ENCODE measurements around the gene GPATCH2L. TPM values are rescaled to one million over a fixed set of nuclear protein-coding genes. Genes with fewer than 3 reads are reported as not detected.

Gene GPATCH2L
- total and polyA plus RNA-seq, 2 of the 13 experiments (the other 11 are each of a cell fraction or from before 2014, with no cell fraction given), result 14.4 to 29.0 TPM

- no peak for TF ChIP-seq ETV5 (CRISPR knock-in tag; IDR thresholded peaks at IDR 0.05; ENCODE audit: borderline replicate concordance)
- TF ChIP-seq ZNF75D (CRISPR knock-in tag; IDR thresholded peaks at IDR 0.05; ENCODE audit: borderline replicate concordance), result no peak
These were observed 109.0 kb downstream of the GPATCH2L start (continued) for GRCh38 chr14:76260749-76261148.

- ATAC-seq, result no peak
- POLR2A ChIA-PET, result no interaction called here
- Histone ChIP-seq H3K4me3 (replicated peaks in 1 of 3; ENCODE audit: insufficient read depth in 1 of 3, low read depth in 2 of 3, low read length in 3 of 3) (no peak overlapping the region), H4K20me1 (ENCODE audit: insufficient read depth, low read length) (no peaks in the 10 kb centered on the region), H3K36me3 (replicated peaks in 1 of 2; ENCODE audit: control insufficient read depth in 1 of 2, insufficient read depth in 2 of 2, low read length in 2 of 2) (no peaks in the 10 kb centered on the region), H3K4me1 (ENCODE audit: insufficient read depth, low read length) (no peaks in the 10 kb centered on the region), H2AFZ (ENCODE audit: low read length) (no peak overlapping the region), H3K79me2 (ENCODE audit: insufficient read depth, low read length) (no peaks in the 10 kb centered on the region), H3K9ac (ENCODE audit: insufficient read depth, low read depth, low read length) (no peak overlapping the region), H3K27ac (ENCODE audit: extremely low read length, insufficient read depth, low read length) (no peak overlapping the region), H3K9me3 (ENCODE audit: low read length) (no peaks in the 10 kb centered on the region), H3K4me2 (ENCODE audit: low read depth, low read length) (no peak overlapping the region), H3K27me3 (ENCODE audit: control insufficient read depth in 1 of 2, insufficient read depth in 2 of 2, low read length in 2 of 2) (no peaks in the 10 kb centered on the region)
- no peak for FAIRE-seq
- no peak for DNase-seq (ENCODE audit: low spot score)
- 89% methylated on average over 6 of the region's 6 CpGs for WGBS (ENCODE audit: low lambda C conversion rate)
- intact Hi-C loops (cut with micrococcal nuclease; ENCODE audit: unreplicated experiment) (no loop called here), in situ Hi-C loops (cut with HindIII; ENCODE audit: extremely low pct_ligation_motif_present, low pct_unique_long_range_greater_than_20kb) (no loop called here)
- no peak for TF ChIP-seq BRD4 (CRISPR knock-in tag; IDR thresholded peaks at IDR 0.05)
- no peak for TF ChIP-seq ZSCAN29 (CRISPR knock-in tag; conservative IDR thresholded peaks at IDR 0.05)
- TF ChIP-seq TEAD2 (CRISPR knock-in tag; IDR thresholded peaks at IDR 0.05), result no peak
- no peak for TF ChIP-seq CAMTA2 (CRISPR knock-in tag; IDR thresholded peaks at IDR 0.05; ENCODE audit: borderline replicate concordance)
- TF ChIP-seq CEBPG (CRISPR knock-in tag; IDR thresholded peaks at IDR 0.05), result no peak
- no peak for TF ChIP-seq ZNF546 (CRISPR knock-in tag; conservative IDR thresholded peaks at IDR 0.05)
- TF ChIP-seq ZNF432 (CRISPR knock-in tag; IDR thresholded peaks at IDR 0.05; ENCODE audit: borderline replicate concordance), result no peak
- TF ChIP-seq ZNF850 (CRISPR knock-in tag; conservative IDR thresholded peaks at IDR 0.05), result no peak
- no TSS peak for BruUV-seq (replicated peaks)
- CTCF ChIA-PET (ENCODE audit: low intra/inter-chr PET ratio, low total read pairs), result no interaction called here
These were observed 109.7 kb downstream of the GPATCH2L start for GRCh38 chr14:76261371-76261811.
